Tibial artery (tissue), 4 donors: ENCODE data around the gene TFCP2.

Experiments
- DNase-seq, 2 donors: peaks; one replicate each; pipeline ENCODE4 v3.0.0-alpha.2; 2019
- H3K27ac ChIP-seq, 2 donors: fragments of 200-600 bp; sonication (generic) in 1 of 2; 1 replicate in 1 of 2; 2 replicates in 1 of 2; pipeline ENCODE4 v1.5.1; 2018 to 2019; ENCODE audit warnings: mild to moderate bottlenecking in 1 of 2
- H3K27me3 ChIP-seq, 2 donors: fragments of 200-600 bp; sonication (generic) in 1 of 2; one replicate each; pipeline versions ENCODE4 v1.5.1 to v1.6.0; 2016 to 2019
- H3K36me3 ChIP-seq, 3 donors: fragments of 200-600 bp; sonication (generic) in 2 of 3; one replicate each; pipeline ENCODE4 v1.5.1; 2016 to 2019; ENCODE audit warnings: mild to moderate bottlenecking in 2 of 3
- H3K4me1 ChIP-seq, 4 donors: fragments of 200-600 bp; sonication (generic) in 2 of 4; 1 replicate in 3 of 4; 2 replicates in 1 of 4; pipeline ENCODE4 v1.5.1; 2016 to 2019
- H3K4me3 ChIP-seq, 2 donors: fragments of 200-600 bp; sonication (generic) in 1 of 2; 1 replicate in 1 of 2; 2 replicates in 1 of 2; pipeline ENCODE4 v1.5.1; 2018 to 2019; ENCODE audit warnings: mild to moderate bottlenecking in 2 of 2
- H3K9me3 ChIP-seq, 3 donors: fragments of 200-600 bp; sonication (generic) in 1 of 3; one replicate each; pipeline ENCODE4 v1.5.1; 2016 to 2019
- CTCF ChIP-seq, 2 experiments: fragments of 200-600 bp in 1 of 2; fragments of 450-650 bp in 1 of 2; IDR thresholded peaks; one replicate each; pipeline ENCODE4 v1.5.1; 2017 to 2019; ENCODE audit warnings: antibody characterized with exemption in 2 of 2, mild to moderate bottlenecking in 1 of 2, moderate library complexity in 1 of 2
- intact Hi-C: fragments of 100-400 bp; cut with DNase I; formaldehyde crosslinking; loops from one replicate; pipeline ENCODE4 v1.15.0; 2023; ENCODE audit warnings: low total_unique reads

The TFCP2 gene

GRCh38 chr12:51147309-51147708 is 25.6 kb downstream of the TFCP2 start:
- Histone ChIP-seq H3K9me3 (no peaks in the 10 kb centered on the region), H3K27me3 (no peaks in the 10 kb centered on the region), H3K4me3 (no peak overlapping the region), H3K27ac (no peak overlapping the region), H3K36me3 (no peaks in the 10 kb centered on the region), H3K4me1 (no peaks in the 10 kb centered on the region)
- TF ChIP-seq CTCF (IDR thresholded peaks at IDR 0.05): no peak
- no peak for DNase-seq
- intact Hi-C loops: no loop called here

GRCh38 chr12:51139292-51139844 is 33.6 kb downstream of the TFCP2 start:
- Histone ChIP-seq H3K4me1 (no peaks in the 10 kb centered on the region), H3K27ac (no peak overlapping the region), H3K9me3 (no peaks in the 10 kb centered on the region), H3K27me3 (no peaks in the 10 kb centered on the region), H3K4me3 (no peak overlapping the region), H3K36me3 (peaks cover 0 to 17% (median 9%) of the 10 kb centered on the region in 3 donors)
- intact Hi-C loops: no loop called here
- DNase-seq: no peak
- TF ChIP-seq CTCF (IDR thresholded peaks at IDR 0.05): no peak

GRCh38 chr12:51132693-51133092 is 40.2 kb downstream of the TFCP2 start:
- DNase-seq: no peak
- TF ChIP-seq CTCF (IDR thresholded peaks at IDR 0.05): no peak
- intact Hi-C loops: no loop called here
- Histone ChIP-seq H3K9me3 (no peaks in the 10 kb centered on the region), H3K27ac (no peak overlapping the region), H3K4me1 (peaks cover 0 to 3% (median 0%) of the 10 kb centered on the region in 4 donors), H3K4me3 (no peak overlapping the region), H3K36me3 (peaks cover 0 to 9% (median 0%) of the 10 kb centered on the region in 3 donors), H3K27me3 (no peaks in the 10 kb centered on the region)

GRCh38 chr12:51131745-51132521 is 41.0 kb downstream of the TFCP2 start:
- Histone ChIP-seq H3K27ac (no peak overlapping the region), H3K4me3 (no peak overlapping the region), H3K27me3 (no peaks in the 10 kb centered on the region), H3K4me1 (peaks cover 0 to 3% (median 0%) of the 10 kb centered on the region in 4 donors), H3K36me3 (peaks cover 0 to 9% (median 0%) of the 10 kb centered on the region in 3 donors), H3K9me3 (no peaks in the 10 kb centered on the region)
- intact Hi-C loops: no loop called here
- DNase-seq: no peak
- TF ChIP-seq CTCF (IDR thresholded peaks at IDR 0.05): no peak

- H3K27me3 ChIP-seq: no peaks in the 10 kb centered on the region
- H3K4me3 ChIP-seq: no peak overlapping the region
- intact Hi-C loops: no loop called here
- H3K36me3 ChIP-seq: peaks cover 0 to 10% (median 9%) of the 10 kb centered on the region in 3 donors
- no peak overlapping the region for H3K27ac ChIP-seq
- no peaks in the 10 kb centered on the region for H3K9me3 ChIP-seq
- DNase-seq: no peak
- peaks cover 0 to 3% (median 0%) of the 10 kb centered on the region in 4 donors for H3K4me1 ChIP-seq
- TF ChIP-seq CTCF (IDR thresholded peaks at IDR 0.05): no peak
Measured at GRCh38 chr12:51128919-51129318, 44.0 kb downstream of the TFCP2 start.
